HCT116 (cell line): Measurements from ENCODE around the gene NABP1. TPM values are rescaled to one million over a fixed set of nuclear protein-coding genes. Genes with fewer than 3 reads are reported as not detected.

Source experiments
- ATAC-seq: fragments of 200-7000 bp; cut with Tn5 transposase; 2 replicates; pipeline ENCODE4 v1.9.1; 2020; ENCODE audit warnings: mild to moderate bottlenecking, moderate library complexity
- BruUV-seq: library from RNA; stranded (reverse); fragments of 400-500 nt; replicated peaks from 2 replicates; lab custom pipeline; 2021; lab: Mats Ljungman, UMichigan
- CTCF ChIA-PET: fragments of 300-600 bp; sonication (Branson Sonifier 250); formaldehyde crosslinking; loops from one replicate; lab custom pipeline; 2021; ENCODE audit warnings: antibody characterized with exemption; lab: Charles Lee
- POLR2A ChIA-PET: fragments of 300-600, 350-600 bp; sonication (Branson Sonifier 250); formaldehyde crosslinking; loops from one replicate; lab custom pipeline; 2021; ENCODE audit warnings: antibody characterized with exemption; lab: Charles Lee
- RAD21 ChIA-PET, 2 experiments: fragments of 300-600 bp; sonication (Branson Sonifier 250); formaldehyde crosslinking; loops; one replicate each; lab custom pipeline; 2023; ENCODE audit warnings: low total read pairs in 2 of 2; ENCODE audit not compliant: uncharacterized antibody in 2 of 2, unreplicated experiment in 2 of 2, low non-redundant PET in 1 of 2; lab: Charles Lee
- DNase-seq: peaks from one replicate; pipeline ENCODE4 v3.0.0-alpha.2; 2010; ENCODE audit warnings: low read depth, low spot score
- H2AFZ ChIP-seq: fragments of 200-600 bp; shearing (Covaris generic), sonication (generic); 2 replicates; pipeline ENCODE4 v1.6.1; 2017; ENCODE audit warnings: low read depth, mixed run types, mixed read lengths, antibody characterized with exemption, low read length; ENCODE audit not compliant: poor library complexity, severe bottlenecking
- H3K27ac ChIP-seq: 2 replicates; pipeline ENCODE4 v1.5.1; 2012; ENCODE audit warnings: low read depth, low read length
- H3K27me3 ChIP-seq: fragments of 200-600 bp; sonication (generic); 2 replicates; pipeline ENCODE4 v1.6.1; 2016; ENCODE audit warnings: mixed run types, low read length, mixed read lengths; ENCODE audit not compliant: insufficient read depth
- H3K36me3 ChIP-seq, 2 experiments: fragments of 200-500 bp in 1 of 2; fragments of 200-600 bp in 1 of 2; sonication (Bioruptor generic) in 1 of 2; sonication (generic) in 1 of 2; 2 replicates each; pipeline versions ENCODE4 v1.5.1 to v1.6.1; 2014 to 2016; ENCODE audit warnings: low read length in 2 of 2, inconsistent platforms in 1 of 2, mixed read lengths in 1 of 2, mixed run types in 1 of 2; ENCODE audit not compliant: insufficient read depth in 2 of 2, control insufficient read depth in 1 of 2
- H3K4me1 ChIP-seq, 2 experiments: fragments of 200-600 bp in 1 of 2; sonication (generic) in 1 of 2; 2 replicates each; pipeline versions ENCODE4 v1.5.1 to v1.6.1; 2012 to 2017; ENCODE audit warnings: low read length in 2 of 2, inconsistent platforms in 1 of 2, mild to moderate bottlenecking in 1 of 2, mixed read lengths in 1 of 2, mixed run types in 1 of 2, moderate library complexity in 1 of 2; ENCODE audit not compliant: insufficient read depth in 2 of 2, control insufficient read depth in 1 of 2
- H3K4me2 ChIP-seq: fragments of 200-600 bp; sonication (generic); 2 replicates; pipeline ENCODE4 v1.6.1; 2017; ENCODE audit warnings: mixed run types, low read length, mixed read lengths
- H3K4me3 ChIP-seq, 2 experiments: fragments of 200-600 bp in 1 of 2; sonication (generic) in 1 of 2; replicated peaks in 1 of 2; 2 replicates each; pipeline ENCODE4 v1.5.1; 2011 to 2016; ENCODE audit warnings: low read length in 2 of 2, control low read depth in 1 of 2, low read depth in 1 of 2, mild to moderate bottlenecking in 1 of 2, mixed read lengths in 1 of 2, mixed run types in 1 of 2
- H3K79me2 ChIP-seq: fragments of 200-600 bp; sonication (generic); 2 replicates; pipeline ENCODE4 v1.6.1; 2017; ENCODE audit warnings: mild to moderate bottlenecking, mixed run types, low read length, moderate library complexity, mixed read lengths; ENCODE audit not compliant: insufficient read depth
- H3K9ac ChIP-seq: fragments of 200-600 bp; sonication (generic); 2 replicates; pipeline ENCODE4 v1.6.1; 2016; ENCODE audit warnings: low read length, mixed read lengths
- H3K9me2 ChIP-seq: fragments of 200-600 bp; sonication (generic), shearing (Covaris generic); 2 replicates; pipeline ENCODE4 v1.6.1; 2017; ENCODE audit warnings: mixed run types, mild to moderate bottlenecking, moderate library complexity; ENCODE audit not compliant: insufficient read depth
- H3K9me3 ChIP-seq, 2 experiments: fragments of 200-500 bp in 1 of 2; fragments of 200-600 bp in 1 of 2; sonication (Bioruptor generic) in 1 of 2; sonication (generic) in 1 of 2; 2 replicates each; pipeline ENCODE4 v1.6.1; 2014 to 2017; ENCODE audit warnings: low read length in 2 of 2, mixed read lengths in 2 of 2, inconsistent platforms in 1 of 2, low read depth in 1 of 2, mild to moderate bottlenecking in 1 of 2, mixed run types in 1 of 2, moderate library complexity in 1 of 2; ENCODE audit not compliant: control insufficient read depth in 1 of 2, insufficient read depth in 1 of 2
- H4K20me1 ChIP-seq: fragments of 200-600 bp; sonication (generic), shearing (Covaris generic); 2 replicates; pipeline ENCODE4 v1.6.1; 2017; ENCODE audit warnings: mixed run types, mild to moderate bottlenecking, moderate library complexity; ENCODE audit not compliant: insufficient read depth
- ATF3 ChIP-seq: IDR thresholded peaks from 2 replicates; pipeline ENCODE4 v1.6.1; 2012
- CEBPB ChIP-seq: IDR thresholded peaks from 2 replicates; pipeline ENCODE4 v1.6.1; 2012; ENCODE audit warnings: low read depth
- CTCF ChIP-seq, 3 experiments: fragments of 200-600 bp in 1 of 3; sonication (generic) in 1 of 3; IDR thresholded peaks in 2 of 3; conservative IDR thresholded peaks in 1 of 3; 2 replicates each; pipeline ENCODE4 v1.5.1; 2012 to 2017; ENCODE audit warnings: low read depth in 2 of 3, low read length in 2 of 3, antibody characterized with exemption in 1 of 3, borderline replicate concordance in 1 of 3, control low read depth in 1 of 3, mild to moderate bottlenecking in 1 of 3, mixed read lengths in 1 of 3, mixed run types in 1 of 3, moderate library complexity in 1 of 3; ENCODE audit not compliant: insufficient read depth in 1 of 3
- EGR1 ChIP-seq: IDR thresholded peaks from 2 replicates; pipeline ENCODE4 v1.6.1; 2012; ENCODE audit warnings: low read depth
- EZH2 ChIP-seq: fragments of 200-600 bp; sonication (generic); IDR thresholded peaks from 2 replicates; pipeline ENCODE4 v1.6.1; 2017; ENCODE audit warnings: antibody characterized with exemption, mixed run types
- EZH2phosphoT487 ChIP-seq: fragments of 200-600 bp; IDR thresholded peaks from 2 replicates; pipeline ENCODE4 v1.6.1; 2018; ENCODE audit warnings: antibody characterized with exemption, borderline replicate concordance
- JUND ChIP-seq: IDR thresholded peaks from 2 replicates; pipeline ENCODE4 v1.6.1; 2012
- MAX ChIP-seq: IDR thresholded peaks from 2 replicates; pipeline ENCODE4 v1.6.1; 2012
- POLR2A ChIP-seq: IDR thresholded peaks from 2 replicates; pipeline ENCODE4 v1.7.0; 2011; ENCODE audit warnings: borderline replicate concordance; ENCODE audit not compliant: insufficient read depth, insufficient read length; ENCODE audit errors: extremely low read depth
- POLR2AphosphoS5 ChIP-seq: IDR thresholded peaks from 2 replicates; pipeline ENCODE4 v1.6.1; 2011; ENCODE audit warnings: mild to moderate bottlenecking, low read depth, low read length, moderate library complexity
- RAD21 ChIP-seq: IDR thresholded peaks from 2 replicates; pipeline ENCODE4 v1.6.1; 2012; ENCODE audit warnings: low read depth, mild to moderate bottlenecking
- SIN3A ChIP-seq: IDR thresholded peaks from 2 replicates; pipeline ENCODE4 v1.6.1; 2012; ENCODE audit warnings: low read depth
- SP1 ChIP-seq: IDR thresholded peaks from 2 replicates; pipeline ENCODE4 v1.6.1; 2012; ENCODE audit warnings: low read depth
- SRF ChIP-seq: IDR thresholded peaks from 2 replicates; pipeline ENCODE4 v1.6.1; 2012; ENCODE audit warnings: low read depth
- YY1 ChIP-seq: IDR thresholded peaks from 2 replicates; pipeline ENCODE4 v1.6.1; 2011; ENCODE audit warnings: low read length, low read depth, moderate library complexity, mild to moderate bottlenecking; ENCODE audit not compliant: insufficient replicate concordance; ENCODE audit errors: extremely low read depth
- ZFX ChIP-seq: fragments of 450-650 bp; IDR thresholded peaks from 2 replicates; pipeline ENCODE4 v1.6.1; 2017
- ZNF274 ChIP-seq: fragments of 200-500 bp; sonication (Bioruptor generic); IDR thresholded peaks from 2 replicates; pipeline ENCODE4 v1.6.1; 2014; ENCODE audit warnings: mild to moderate bottlenecking, low read depth, low read length, inconsistent platforms
- intact Hi-C: fragments of 100-400 bp; cut with micrococcal nuclease; formaldehyde crosslinking; loops from 2 replicates; pipeline ENCODE4 v1.10.0; 2022
- total RNA-seq: library from RNA; stranded (reverse); gene quantifications from one replicate; pipeline ENCODE4 v1.2.1, GENCODE V29; 2021; ENCODE audit not compliant: unreplicated experiment

Gene NABP1
- total RNA-seq, 1 experiment from 2014 or later, result 39.3 TPM

GRCh38 chr2:191636586-191636985 is 41.4 kb upstream of the NABP1 start:
- Histone ChIP-seq H3K27ac (peak overlapping the region; percentile 49; the same call in 1 of the 2 replicates), H3K9ac (no peak overlapping the region), H3K36me3 (no peaks in the 10 kb centered on the region), H3K9me3 (no peaks in the 10 kb centered on the region), H3K27me3 (no peaks in the 10 kb centered on the region), H2AFZ (peak overlapping the region; percentile 84), H3K9me2 (no peaks in the 10 kb centered on the region), H3K4me2 (peak overlapping the region; percentile 82), H3K79me2 (no peaks in the 10 kb centered on the region), H3K4me1 (peaks cover 35 to 48% of the 10 kb centered on the region in 2 experiments), H3K4me3 (peak overlapping the region in 1 of 2 experiments; percentile 44; a peak in 2 of 4 replicates), H4K20me1 (no peaks in the 10 kb centered on the region)
- no TSS peak for BruUV-seq
- POLR2A ChIA-PET, result interaction anchor here (1.6 kb wide), 1 partner anchor 41 kb away, joined by 5 read pairs; the partner anchor contains the start of gene NABP1
- intact Hi-C loops, result no loop called here
- TF ChIP-seq SRF, result 0 out of 2 replicates have a peak, but pooled peaks have one; percentile 7
- no peak for TF ChIP-seq ZFX
- CTCF ChIA-PET, result no interaction called here
- ATAC-seq (peak; percentile 4; the same call in 1 of the 2 replicates), DNase-seq (no peak)
- RAD21 ChIA-PET, result no interaction called here

- Histone ChIP-seq H3K9ac (0 out of 2 replicates have a peak overlapping the region, but pooled peaks have one; percentile 1), H3K27me3 (no peaks in the 10 kb centered on the region), H3K4me1 (peaks cover 35 to 48% of the 10 kb centered on the region in 2 experiments), H3K79me2 (no peaks in the 10 kb centered on the region), H3K4me2 (peak overlapping the region; percentile 82), H4K20me1 (no peaks in the 10 kb centered on the region), H3K9me3 (no peaks in the 10 kb centered on the region), H3K4me3 (peak overlapping the region in 1 of 2 experiments; percentile 22; a peak in 1 of 4 replicates), H2AFZ (peak overlapping the region; percentile 84), H3K36me3 (no peaks in the 10 kb centered on the region), H3K27ac (no peak overlapping the region), H3K9me2 (no peaks in the 10 kb centered on the region)
- POLR2A ChIA-PET, result interaction anchor here (1.6 kb wide), 1 partner anchor 40 kb away, joined by 5 read pairs; the partner anchor contains the start of gene NABP1
- no TSS peak for BruUV-seq
- DNase-seq (peak; percentile 39), ATAC-seq (peak; percentile 62)
- CTCF ChIA-PET, result no interaction called here
- intact Hi-C loops, result no loop called here
- RAD21 ChIA-PET, result interaction anchor here in 1 of 2 experiments (0.7 kb wide), 1 partner anchor 41 kb away, joined by 3 read pairs; no protein-coding TSS in a partner anchor
- TF ChIP-seq EZH2phosphoT487 (no peak), RAD21 (no peak), ZNF274 (no peak), POLR2AphosphoS5 (peak; percentile 18; the same call in 1 of the 2 replicates), CEBPB (peak; percentile 45; the same call in 1 of the 2 replicates), CTCF (IDR thresholded peaks at IDR 0.05 in 2 of 3, conservative IDR thresholded peaks at IDR 0.05 in 1 of 3; ENCODE audit: borderline replicate concordance in 1 of 3, insufficient read depth in 1 of 3, low read depth in 2 of 3, low read length in 2 of 3) (no peak), YY1 (no peak), ZFX (no peak), POLR2A (no peak), SRF (peak; percentile 29; the same call in 1 of the 2 replicates), EZH2 (no peak), MAX (peak; percentile 61; the same call in 1 of the 2 replicates), SP1 (peak; percentile 78), SIN3A (0 out of 2 replicates have a peak, but pooled peaks have one; percentile 51), ATF3 (no peak), JUND (peak; percentile 79), EGR1 (no peak)
Observed at GRCh38 chr2:191637182-191638078, 40.5 kb upstream of the NABP1 start.
